HG03095 (cell line): ENCODE data around the gene DNAJC18.
A peak's percentile ranks its signal among the peaks of the same experiment; 100 is the strongest.
"Not testable (repeated sequence)": the region's sequence is repeated elsewhere in the genome, so short reads cannot be mapped to it uniquely, and the experiment has no call there.

Experiments
- ATAC-seq: cut with Tn5 transposase; IDR thresholded peaks from one replicate; pipeline ENCODE4 v1.9.1; 2021; ENCODE audit warnings: moderate library complexity; ENCODE audit not compliant: unreplicated experiment

The DNAJC18 gene

GRCh38 chr5:139389701-139390638, 49.4 kb downstream of the DNAJC18 start, which contains the start of gene MZB1:
MZB1 (minus strand) TSS chr5:139389913; CDS start chr5:139389856, 57 bp downstream.
- ATAC-seq: peak; percentile 35

- ATAC-seq: no peak
Measured at GRCh38 chr5:139388198-139388821, 51.0 kb downstream of the DNAJC18 start.

GRCh38 chr5:139387611-139388197, 51.6 kb downstream of the DNAJC18 start:
- ATAC-seq: no peak

- ATAC-seq: not testable (repeated sequence)
Measured at GRCh38 chr5:139386956-139387355, 52.4 kb downstream of the DNAJC18 start.

GRCh38 chr5:139386050-139386438, 53.3 kb downstream of the DNAJC18 start:
- no peak for ATAC-seq

GRCh38 chr5:139385061-139386049, 54.0 kb downstream of the DNAJC18 start:
- no peak for ATAC-seq

- no peak for ATAC-seq
Measured at GRCh38 chr5:139384591-139385051, 54.7 kb downstream of the DNAJC18 start.

GRCh38 chr5:139383993-139384590, 55.2 kb downstream of the DNAJC18 start:
- no peak for ATAC-seq

- ATAC-seq: no peak
Measured at GRCh38 chr5:139383275-139383992, 55.9 kb downstream of the DNAJC18 start, which contains the start of gene SLC23A1. SLC23A1 (minus strand) TSS chr5:139383297; CDS start chr5:139383253, 44 bp downstream.

- ATAC-seq: no peak
Measured at GRCh38 chr5:139382807-139383206, 56.5 kb downstream of the DNAJC18 start.

GRCh38 chr5:139381837-139382761, 57.2 kb downstream of the DNAJC18 start:
- no peak for ATAC-seq

GRCh38 chr5:139379626-139380449, 59.5 kb downstream of the DNAJC18 start:
- ATAC-seq: no peak

GRCh38 chr5:139378941-139379361, 60.4 kb downstream of the DNAJC18 start:
- ATAC-seq: no peak

- no peak for ATAC-seq
Measured at GRCh38 chr5:139378101-139378825, 61.1 kb downstream of the DNAJC18 start.

- ATAC-seq: no peak
Measured at GRCh38 chr5:139377226-139377625, 62.1 kb downstream of the DNAJC18 start.

GRCh38 chr5:139376364-139376763, 63.0 kb downstream of the DNAJC18 start:
- ATAC-seq: no peak

- no peak for ATAC-seq
Measured at GRCh38 chr5:139374909-139375308, 64.4 kb downstream of the DNAJC18 start.
